Measurements from ENCODE around the gene CASKIN2. TPM values are rescaled to one million over a fixed set of nuclear protein-coding genes. Genes with fewer than 3 reads are reported as not detected.

The CASKIN2 gene
- total RNA-seq, 3 donors from 2014 or later = 27.8 to 44.5 (median 33.8) TPM

- no peak for DNase-seq
- intact Hi-C loops (cut with DNase I, micrococcal nuclease) = no loop called here
- no peak for ATAC-seq
- TF ChIP-seq CTCF (IDR thresholded peaks at IDR 0.05) = no peak
- no peak overlapping the region for H3K4me3 ChIP-seq
- no peaks in the 10 kb centered on the region for H3K9me3 ChIP-seq
- no peaks in the 10 kb centered on the region for H3K4me1 ChIP-seq (ENCODE audit: low read depth)
- no peaks in the 10 kb centered on the region for H3K36me3 ChIP-seq (ENCODE audit: low read depth)
These were observed 12.5 kb downstream of the CASKIN2 start for GRCh38 chr17:75502721-75503329.

- no peak for TF ChIP-seq CTCF (IDR thresholded peaks at IDR 0.05)
- H3K4me1 ChIP-seq (ENCODE audit: low read depth) = no peaks in the 10 kb centered on the region
- DNase-seq (peak in 1 of 3 donors; percentile 51), ATAC-seq (no peak)
- no peaks in the 10 kb centered on the region for H3K9me3 ChIP-seq
- H3K36me3 ChIP-seq (ENCODE audit: low read depth) = no peaks in the 10 kb centered on the region
- intact Hi-C loops (cut with DNase I, micrococcal nuclease) = no loop called here
- no peak overlapping the region for H3K4me3 ChIP-seq
These were observed 13.1 kb downstream of the CASKIN2 start for GRCh38 chr17:75502072-75502720.

GRCh38 chr17:75501378-75502071 is 13.8 kb downstream of the CASKIN2 start:
- no peak for DNase-seq
- Histone ChIP-seq H3K4me1 (ENCODE audit: low read depth) (no peaks in the 10 kb centered on the region), H3K4me3 (no peak overlapping the region), H3K9me3 (no peaks in the 10 kb centered on the region), H3K36me3 (ENCODE audit: low read depth) (no peaks in the 10 kb centered on the region)
- no peak for ATAC-seq
- intact Hi-C loops (cut with DNase I, micrococcal nuclease) = no loop called here
- TF ChIP-seq CTCF (IDR thresholded peaks at IDR 0.05) = no peak

GRCh38 chr17:75500419-75501216 is 14.7 kb downstream of the CASKIN2 start:
- intact Hi-C loops (cut with DNase I, micrococcal nuclease) = no loop called here
- no peaks in the 10 kb centered on the region for H3K36me3 ChIP-seq (ENCODE audit: low read depth)

More at GRCh38 chr17:75500419-75501216, 14.7 kb downstream of the CASKIN2 start:
- no peak for TF ChIP-seq CTCF (IDR thresholded peaks at IDR 0.05)
- Histone ChIP-seq H3K4me1 (ENCODE audit: low read depth) (no peaks in the 10 kb centered on the region), H3K9me3 (no peaks in the 10 kb centered on the region), H3K4me3 (no peak overlapping the region)
- ATAC-seq (no peak), DNase-seq (no peak)
